ENCODE results near the gene DMRTA2. TPM values are rescaled to one million over a fixed set of nuclear protein-coding genes. Genes with fewer than 3 reads are reported as not detected.

The DMRTA2 gene
- total RNA-seq, 1 donor from 2014 or later = not detected

- Histone ChIP-seq H3K4me3 (no peak overlapping the region), H3K36me3 (no peaks in the 10 kb centered on the region), H3K27me3 (no peaks in the 10 kb centered on the region), H3K4me1 (no peaks in the 10 kb centered on the region), H3K9me3 (no peaks in the 10 kb centered on the region), H3K27ac (no peak overlapping the region)
- no peak for DNase-seq (ENCODE audit: extremely low spot score in 2 of 2)
- intact Hi-C loops (cut with DNase I) = no loop called here
- TF ChIP-seq, protein P1, sequence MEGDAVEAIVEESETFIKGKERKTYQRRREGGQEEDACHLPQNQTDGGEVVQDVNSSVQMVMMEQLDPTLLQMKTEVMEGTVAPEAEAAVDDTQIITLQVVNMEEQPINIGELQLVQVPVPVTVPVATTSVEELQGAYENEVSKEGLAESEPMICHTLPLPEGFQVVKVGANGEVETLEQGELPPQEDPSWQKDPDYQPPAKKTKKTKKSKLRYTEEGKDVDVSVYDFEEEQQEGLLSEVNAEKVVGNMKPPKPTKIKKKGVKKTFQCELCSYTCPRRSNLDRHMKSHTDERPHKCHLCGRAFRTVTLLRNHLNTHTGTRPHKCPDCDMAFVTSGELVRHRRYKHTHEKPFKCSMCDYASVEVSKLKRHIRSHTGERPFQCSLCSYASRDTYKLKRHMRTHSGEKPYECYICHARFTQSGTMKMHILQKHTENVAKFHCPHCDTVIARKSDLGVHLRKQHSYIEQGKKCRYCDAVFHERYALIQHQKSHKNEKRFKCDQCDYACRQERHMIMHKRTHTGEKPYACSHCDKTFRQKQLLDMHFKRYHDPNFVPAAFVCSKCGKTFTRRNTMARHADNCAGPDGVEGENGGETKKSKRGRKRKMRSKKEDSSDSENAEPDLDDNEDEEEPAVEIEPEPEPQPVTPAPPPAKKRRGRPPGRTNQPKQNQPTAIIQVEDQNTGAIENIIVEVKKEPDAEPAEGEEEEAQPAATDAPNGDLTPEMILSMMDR (IDR thresholded peaks at IDR 0.05) = no peak
Observed at GRCh38 chr1:50453266-50453665, 30.0 kb upstream of the DMRTA2 start.

GRCh38 chr1:50452700-50453099 is 29.5 kb upstream of the DMRTA2 start:
- TF ChIP-seq, protein P1 (IDR thresholded peaks at IDR 0.05) = no peak
- TF ChIP-seq POLR2A (IDR thresholded peaks at IDR 0.05) = no peak

DNA sequence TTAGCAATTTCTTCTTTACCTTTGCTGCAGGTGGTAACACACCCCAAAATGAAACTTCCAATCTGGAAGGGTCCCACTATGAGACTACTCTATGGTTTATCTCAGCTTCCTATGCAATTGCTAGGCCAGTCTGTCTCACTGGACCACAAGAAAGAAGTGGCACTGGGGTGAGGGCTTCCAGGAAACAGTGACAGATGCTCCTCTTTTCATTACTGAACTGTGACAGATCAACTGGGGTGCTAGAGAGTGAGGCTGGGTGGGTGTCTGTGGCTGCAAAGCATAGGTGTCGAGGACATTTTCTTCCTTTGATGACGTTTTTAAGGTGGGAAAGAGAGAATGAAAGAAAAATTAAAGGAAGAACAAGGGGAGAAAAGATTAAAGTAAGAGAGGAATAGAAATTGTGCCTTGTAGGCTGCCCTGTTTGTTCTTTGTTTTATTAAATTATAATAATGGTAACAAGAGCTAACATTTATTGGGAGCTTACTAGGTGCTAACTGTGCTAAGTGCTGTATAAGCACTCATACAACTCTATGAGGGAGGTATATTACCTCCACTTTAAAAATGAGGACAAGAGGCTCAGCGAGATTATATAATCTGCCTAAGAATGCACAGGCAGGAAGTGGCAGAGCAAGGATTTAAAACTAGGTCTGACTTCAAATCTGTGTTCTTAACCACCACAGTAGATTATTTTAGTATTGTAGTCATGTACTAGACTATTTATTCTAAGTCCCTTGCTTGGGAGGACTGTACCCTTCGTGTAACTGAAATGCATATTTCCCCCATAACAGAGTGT is 27.8 kb upstream of the DMRTA2 start:
- Histone ChIP-seq H3K27ac (no peak overlapping the region), H3K27me3 (no peaks in the 10 kb centered on the region), H3K4me1 (no peaks in the 10 kb centered on the region), H3K4me3 (no peak overlapping the region), H3K36me3 (no peaks in the 10 kb centered on the region), H3K9me3 (no peaks in the 10 kb centered on the region)
- intact Hi-C loops (cut with DNase I) = no loop called here
- no peak for TF ChIP-seq POLR2A (IDR thresholded peaks at IDR 0.05)
- TF ChIP-seq, protein P1 (IDR thresholded peaks at IDR 0.05) = no peak
- no peak for TF ChIP-seq POLR2AphosphoS5 (IDR thresholded peaks at IDR 0.05; ENCODE audit: insufficient read depth in 1 of 2, low read depth in 1 of 2)
- DNase-seq (ENCODE audit: extremely low spot score in 2 of 2) = no peak

More at GRCh38 chr1:50452700-50453099, 29.5 kb upstream of the DMRTA2 start:
- Histone ChIP-seq H3K4me3 (no peak overlapping the region), H3K27ac (no peak overlapping the region), H3K36me3 (no peaks in the 10 kb centered on the region), H3K9me3 (no peaks in the 10 kb centered on the region), H3K27me3 (no peaks in the 10 kb centered on the region), H3K4me1 (no peaks in the 10 kb centered on the region)
- DNase-seq (ENCODE audit: extremely low spot score in 2 of 2) = no peak
- intact Hi-C loops (cut with DNase I) = no loop called here

- TF ChIP-seq POLR2A (IDR thresholded peaks at IDR 0.05) = no peak
- TF ChIP-seq, protein P1 (IDR thresholded peaks at IDR 0.05) = no peak
- no peak for TF ChIP-seq POLR2AphosphoS5 (IDR thresholded peaks at IDR 0.05; ENCODE audit: insufficient read depth in 1 of 2, low read depth in 1 of 2)
Observed at GRCh38 chr1:50447961-50448360, 24.7 kb upstream of the DMRTA2 start.

GRCh38 chr1:50441183-50441582 is 17.9 kb upstream of the DMRTA2 start:
- intact Hi-C loops (cut with DNase I) = no loop called here
- Histone ChIP-seq H3K4me1 (no peaks in the 10 kb centered on the region), H3K27me3 (no peaks in the 10 kb centered on the region), H3K4me3 (no peak overlapping the region), H3K9me3 (no peaks in the 10 kb centered on the region), H3K27ac (no peak overlapping the region), H3K36me3 (no peaks in the 10 kb centered on the region)
- no peak for DNase-seq (ENCODE audit: extremely low spot score in 2 of 2)
- TF ChIP-seq POLR2A (IDR thresholded peaks at IDR 0.05) = no peak
- TF ChIP-seq, protein P1 (IDR thresholded peaks at IDR 0.05) = no peak
- TF ChIP-seq POLR2AphosphoS5 (IDR thresholded peaks at IDR 0.05; ENCODE audit: insufficient read depth in 1 of 2, low read depth in 1 of 2) = no peak

More at GRCh38 chr1:50447961-50448360, 24.7 kb upstream of the DMRTA2 start:
- no peak for DNase-seq (ENCODE audit: extremely low spot score in 2 of 2)
- no peak overlapping the region for H3K27ac ChIP-seq
- H3K36me3 ChIP-seq = no peaks in the 10 kb centered on the region
- H3K9me3 ChIP-seq = no peaks in the 10 kb centered on the region
- H3K27me3 ChIP-seq = no peaks in the 10 kb centered on the region
- no peaks in the 10 kb centered on the region for H3K4me1 ChIP-seq
- no peak overlapping the region for H3K4me3 ChIP-seq
- intact Hi-C loops (cut with DNase I) = no loop called here
